ENCODE data around the gene GSG1L.

DNA sequence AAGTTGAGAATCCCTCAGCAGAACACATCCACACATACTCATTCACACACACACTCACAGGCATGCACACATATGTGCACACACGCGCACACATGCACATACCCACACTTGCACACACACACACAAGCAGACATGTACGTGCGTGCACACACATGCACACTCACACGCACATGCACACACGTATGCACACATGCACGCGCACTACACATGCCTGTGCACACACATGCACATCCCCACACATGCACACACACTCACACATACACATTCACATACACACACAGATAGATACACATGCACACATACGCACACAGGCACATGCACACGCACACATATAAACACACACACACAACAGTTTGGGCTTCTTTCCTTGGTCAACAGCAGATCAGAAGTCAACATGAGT lies 24.0 kb downstream of the GSG1L start:
- TF ChIP-seq CTCF (IDR thresholded peaks at IDR 0.05; ENCODE audit: insufficient read depth, low read length, poor library complexity, severe bottlenecking) = no peak
- TF ChIP-seq EZH2phosphoT487 (conservative IDR thresholded peaks at IDR 0.05; ENCODE audit: low read length) = no peak
